Spleen (tissue), 7 donors: ENCODE data around the gene AGFG1.

Source experiments
- CTCF ChIP-seq, 11 experiments: fragments of 200-600 bp in 7 of 11; fragments of 450-650 bp in 4 of 11; sonication (generic) in 4 of 11; IDR thresholded peaks in 8 of 11; conservative IDR thresholded peaks in 3 of 11; 1 replicate in 7 of 11; 2 replicates in 4 of 11; pipeline versions ENCODE4 v1.4.0 to v1.8.0; 2016 to 2021; ENCODE audit warnings: antibody characterized with exemption in 11 of 11, inconsistent platforms in 4 of 11, mild to moderate bottlenecking in 1 of 11
- POLR2A ChIP-seq, 3 donors: fragments of 450-650 bp; IDR thresholded peaks; one replicate each; pipeline ENCODE4 v1.5.1; 2017; ENCODE audit warnings: antibody characterized with exemption in 3 of 3, mild to moderate bottlenecking in 1 of 3
- POLR2AphosphoS5 ChIP-seq, 3 donors: sonication (generic); formaldehyde crosslinking; IDR thresholded peaks; one replicate each; pipeline ENCODE4 v1.5.1; 2017; ENCODE audit warnings: antibody characterized with exemption in 3 of 3
- donor health status: DM: no; HTN: no; CAD: no; lungs with moderate emphysema.
- donor health status: DM: no; HTN: no; CAD: no.
- donor health status: DM: no; HTN: no; CAD: no.

- no peak for TF ChIP-seq CTCF (IDR thresholded peaks at IDR 0.05 in 8 of 11, conservative IDR thresholded peaks at IDR 0.05 in 3 of 11)
- no peak for TF ChIP-seq POLR2A (IDR thresholded peaks at IDR 0.05)
- no peak for TF ChIP-seq POLR2AphosphoS5 (IDR thresholded peaks at IDR 0.05)
Measured at GRCh38 chr2:227450926-227451654, 20.9 kb upstream of the AGFG1 start.
